Loucy (cell line): ENCODE data around the gene NOTCH1.

Source experiments
- H2AFZ ChIP-seq: fragments of 200-600 bp; sonication (generic); 2 replicates; pipeline ENCODE4 v1.6.0; 2016; ENCODE audit warnings: antibody characterized with exemption, mild to moderate bottlenecking, low read length, moderate library complexity
- H3F3A ChIP-seq: fragments of 200-600 bp; 2 replicates; pipeline ENCODE4 v1.6.0; 2016; ENCODE audit warnings: antibody characterized with exemption, low read depth, mild to moderate bottlenecking
- H3K27me3 ChIP-seq: fragments of 200-600 bp; sonication (generic); 2 replicates; pipeline ENCODE4 v1.6.1; 2014; ENCODE audit warnings: low read length, mild to moderate bottlenecking; ENCODE audit not compliant: insufficient read depth, poor library complexity, severe bottlenecking
- H3K36me3 ChIP-seq: fragments of 200-600 bp; sonication (generic); 2 replicates; pipeline ENCODE4 v1.6.1; 2016; ENCODE audit warnings: low read length; ENCODE audit not compliant: insufficient read depth
- H3K4me1 ChIP-seq: fragments of 200-600 bp; sonication (generic); 2 replicates; pipeline ENCODE4 v1.5.1; 2014; ENCODE audit warnings: low read length, mild to moderate bottlenecking; ENCODE audit not compliant: insufficient read depth, poor library complexity, severe bottlenecking
- H3K4me2 ChIP-seq: fragments of 200-600 bp; sonication (generic); 2 replicates; pipeline ENCODE4 v1.6.0; 2014; ENCODE audit warnings: antibody characterized with exemption, low read length, low read depth, mild to moderate bottlenecking; ENCODE audit not compliant: poor library complexity, severe bottlenecking
- H3K4me3 ChIP-seq: fragments of 200-600 bp; sonication (generic); 2 replicates; pipeline ENCODE4 v1.5.1; 2014; ENCODE audit warnings: low read length, mild to moderate bottlenecking, mixed read lengths; ENCODE audit not compliant: poor library complexity, severe bottlenecking
- H3K79me2 ChIP-seq: fragments of 200-600 bp; sonication (generic); 2 replicates; pipeline ENCODE4 v1.6.1; 2014; ENCODE audit warnings: low read length; ENCODE audit not compliant: insufficient read depth
- H3K9ac ChIP-seq: fragments of 200-600 bp; sonication (generic); 2 replicates; pipeline ENCODE4 v1.6.0; 2014; ENCODE audit warnings: mild to moderate bottlenecking, low read depth, low read length, moderate library complexity; ENCODE audit not compliant: poor library complexity, severe bottlenecking
- H3K9me2 ChIP-seq: fragments of 200-600 bp; sonication (generic); replicated peaks from 2 replicates; pipeline ENCODE4 v1.6.1; 2016; ENCODE audit warnings: low read depth, low read length, mixed read lengths
- H3K9me3 ChIP-seq: fragments of 200-600 bp; sonication (generic); 2 replicates; pipeline ENCODE4 v1.6.1; 2014; ENCODE audit warnings: mild to moderate bottlenecking, antibody characterized with exemption, low read length, low read depth; ENCODE audit not compliant: insufficient read depth
- H4K20me1 ChIP-seq: fragments of 200-600 bp; sonication (generic); 2 replicates; pipeline ENCODE4 v1.6.0; 2014; ENCODE audit warnings: antibody characterized with exemption, low read length, mild to moderate bottlenecking; ENCODE audit not compliant: insufficient read depth, poor library complexity, severe bottlenecking
- EZH2phosphoT487 ChIP-seq: fragments of 200-600 bp; IDR thresholded peaks from 2 replicates; pipeline ENCODE4 v1.6.1; 2018; ENCODE audit warnings: antibody characterized with exemption, mild to moderate bottlenecking, moderate library complexity, borderline replicate concordance
- TF ChIP-seq, protein P1 (sequence below): fragments of 200-600 bp; sonication (generic); conservative IDR thresholded peaks from 2 replicates; pipeline ENCODE4 v1.5.1; 2014; ENCODE audit warnings: mild to moderate bottlenecking, antibody characterized with exemption, low read length

Gene NOTCH1

DNA sequence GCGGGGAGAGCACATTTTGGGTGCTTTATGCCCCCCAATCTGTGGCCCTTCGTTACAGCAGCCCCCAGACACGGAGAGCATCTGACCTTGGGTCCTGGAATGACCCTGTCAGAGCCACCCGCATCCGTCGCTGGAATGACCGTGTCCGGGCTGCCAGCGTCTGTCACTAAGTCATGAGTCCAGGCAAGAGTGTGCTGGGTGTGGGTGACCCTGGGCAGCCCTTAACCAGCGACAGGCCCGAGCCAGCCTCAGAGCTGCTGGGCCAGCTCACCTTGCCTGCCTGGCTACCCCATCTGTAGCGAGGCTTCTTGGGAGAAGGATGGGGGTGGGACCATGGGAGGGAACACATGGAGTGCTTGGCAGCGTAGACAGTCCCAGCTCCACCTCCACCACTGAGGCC lies 46.8 kb upstream of the NOTCH1 start:
- no peaks in the 10 kb centered on the region for H3F3A ChIP-seq
- H4K20me1 ChIP-seq, result no peaks in the 10 kb centered on the region
- peaks cover 9% of the 10 kb centered on the region for H3K4me1 ChIP-seq
- H3K36me3 ChIP-seq, result no peaks in the 10 kb centered on the region
- H3K27me3 ChIP-seq, result no peaks in the 10 kb centered on the region
- H3K9ac ChIP-seq, result no peak overlapping the region
- H3K9me2 ChIP-seq, result no peaks in the 10 kb centered on the region
- no peak overlapping the region for H3K4me2 ChIP-seq
- H2AFZ ChIP-seq, result no peak overlapping the region
- no peaks in the 10 kb centered on the region for H3K9me3 ChIP-seq
- TF ChIP-seq, protein P1, sequence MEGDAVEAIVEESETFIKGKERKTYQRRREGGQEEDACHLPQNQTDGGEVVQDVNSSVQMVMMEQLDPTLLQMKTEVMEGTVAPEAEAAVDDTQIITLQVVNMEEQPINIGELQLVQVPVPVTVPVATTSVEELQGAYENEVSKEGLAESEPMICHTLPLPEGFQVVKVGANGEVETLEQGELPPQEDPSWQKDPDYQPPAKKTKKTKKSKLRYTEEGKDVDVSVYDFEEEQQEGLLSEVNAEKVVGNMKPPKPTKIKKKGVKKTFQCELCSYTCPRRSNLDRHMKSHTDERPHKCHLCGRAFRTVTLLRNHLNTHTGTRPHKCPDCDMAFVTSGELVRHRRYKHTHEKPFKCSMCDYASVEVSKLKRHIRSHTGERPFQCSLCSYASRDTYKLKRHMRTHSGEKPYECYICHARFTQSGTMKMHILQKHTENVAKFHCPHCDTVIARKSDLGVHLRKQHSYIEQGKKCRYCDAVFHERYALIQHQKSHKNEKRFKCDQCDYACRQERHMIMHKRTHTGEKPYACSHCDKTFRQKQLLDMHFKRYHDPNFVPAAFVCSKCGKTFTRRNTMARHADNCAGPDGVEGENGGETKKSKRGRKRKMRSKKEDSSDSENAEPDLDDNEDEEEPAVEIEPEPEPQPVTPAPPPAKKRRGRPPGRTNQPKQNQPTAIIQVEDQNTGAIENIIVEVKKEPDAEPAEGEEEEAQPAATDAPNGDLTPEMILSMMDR, result no peak
- H3K4me3 ChIP-seq, result no peak overlapping the region
- H3K79me2 ChIP-seq, result no peaks in the 10 kb centered on the region

DNA sequence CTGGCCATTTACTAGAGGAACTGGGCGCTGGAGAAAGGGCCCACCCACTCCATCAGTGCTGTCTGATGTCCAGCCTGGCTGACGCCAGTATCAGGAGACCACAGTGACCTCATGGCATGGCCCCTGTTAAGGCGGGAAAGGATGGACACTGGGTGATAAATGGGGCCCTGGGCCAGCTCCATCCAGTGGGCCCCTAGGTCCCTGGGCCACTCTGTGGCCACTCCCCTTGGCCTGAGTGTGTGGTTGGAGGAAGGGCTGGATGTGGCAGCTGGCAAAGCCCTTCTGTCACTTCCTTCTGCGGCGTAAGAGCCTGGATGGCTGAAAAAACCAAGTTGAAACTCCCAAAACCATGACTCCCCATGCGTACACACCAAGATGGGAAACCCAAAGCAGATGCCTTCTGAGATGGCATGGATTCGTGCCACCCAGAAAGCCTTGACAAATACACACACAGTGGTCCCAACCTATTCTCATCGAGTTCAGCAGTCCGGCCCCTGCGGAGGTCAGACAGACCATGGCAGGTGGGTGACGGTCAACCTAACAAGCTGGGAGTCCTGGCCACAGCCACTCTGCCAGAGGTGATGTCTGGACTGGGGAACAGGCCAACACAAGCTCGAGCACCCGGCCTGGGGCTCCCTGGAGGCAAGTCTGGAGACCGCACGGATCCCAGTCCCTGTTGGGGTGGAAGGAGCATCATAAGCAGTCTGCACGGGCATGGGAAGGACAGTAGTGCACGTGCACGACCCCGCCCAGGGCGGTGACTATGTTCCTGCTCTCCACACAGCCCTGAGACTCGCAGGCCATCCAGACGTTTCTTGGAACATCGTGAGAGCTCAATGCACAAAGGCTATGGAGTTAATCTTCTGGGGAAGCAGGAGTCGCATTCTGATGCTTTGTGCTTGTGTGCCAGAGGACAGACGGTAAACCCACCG lies 45.2 kb upstream of the NOTCH1 start:
- no peak overlapping the region for H3K4me2 ChIP-seq
- no peaks in the 10 kb centered on the region for H3K27me3 ChIP-seq
- TF ChIP-seq, protein P1, result no peak
- TF ChIP-seq EZH2phosphoT487, result no peak
- H3K9me2 ChIP-seq, result no peaks in the 10 kb centered on the region
- H3K9ac ChIP-seq, result no peak overlapping the region
- H3F3A ChIP-seq, result no peaks in the 10 kb centered on the region
- no peaks in the 10 kb centered on the region for H3K79me2 ChIP-seq
- H3K36me3 ChIP-seq, result no peaks in the 10 kb centered on the region
- H3K4me3 ChIP-seq, result no peak overlapping the region
- H3K4me1 ChIP-seq, result peaks cover 9% of the 10 kb centered on the region
- H2AFZ ChIP-seq, result no peak overlapping the region
- H3K9me3 ChIP-seq, result no peaks in the 10 kb centered on the region
- no peaks in the 10 kb centered on the region for H4K20me1 ChIP-seq

DNA sequence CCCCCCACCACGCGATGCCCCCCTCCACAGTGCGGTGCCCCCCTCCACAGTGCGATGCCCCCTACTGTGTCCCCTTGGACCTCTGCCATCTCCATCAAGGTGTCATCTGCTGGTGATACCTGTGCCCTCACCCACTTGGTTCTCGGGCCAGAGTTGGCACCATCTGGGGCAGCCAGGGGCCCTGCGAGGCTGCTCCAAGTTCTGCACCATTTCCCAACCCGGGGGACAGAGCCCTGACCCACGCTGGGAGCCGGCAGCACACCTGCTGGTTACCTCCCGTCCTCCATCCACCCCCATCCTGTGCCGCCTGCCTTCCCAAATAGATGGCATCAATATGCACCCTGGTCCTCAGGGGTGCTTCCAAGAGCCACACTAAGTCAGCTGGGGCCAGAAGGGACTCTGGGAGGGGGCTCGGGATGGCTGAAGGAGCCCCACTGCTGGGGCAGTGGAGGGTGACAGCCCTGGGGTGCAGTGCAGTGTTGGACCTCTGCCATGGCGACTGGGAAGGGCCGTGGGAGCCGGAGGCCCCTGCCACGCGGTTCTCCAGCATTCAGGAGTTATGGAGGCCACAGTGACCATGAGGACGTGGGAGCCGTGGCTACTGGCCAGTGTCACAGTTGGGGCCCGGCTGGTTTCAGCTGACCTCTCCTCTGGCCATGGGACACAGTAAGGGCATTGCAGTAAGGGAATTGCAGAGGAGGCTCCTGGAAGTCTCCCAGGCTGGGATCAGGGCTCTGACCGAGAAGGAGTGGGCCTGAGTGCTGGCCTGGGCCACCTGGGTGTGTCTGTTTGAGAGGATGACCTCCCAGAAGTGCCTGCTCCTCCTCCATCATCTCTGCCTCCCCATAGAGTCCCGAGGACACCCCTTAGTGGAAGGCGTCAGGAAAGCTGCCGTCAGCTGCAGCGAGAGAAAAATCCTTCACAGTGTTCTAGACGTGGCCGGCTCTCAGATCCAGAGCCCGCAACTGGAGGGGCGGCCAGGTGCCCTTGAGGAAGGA lies 44.2 kb upstream of the NOTCH1 start:
- no peak overlapping the region for H3K4me2 ChIP-seq
- no peaks in the 10 kb centered on the region for H3K36me3 ChIP-seq
- TF ChIP-seq, protein P1, result no peak
- no peak for TF ChIP-seq EZH2phosphoT487
- H3K4me3 ChIP-seq, result no peak overlapping the region
- H3K9me3 ChIP-seq, result no peaks in the 10 kb centered on the region
- no peaks in the 10 kb centered on the region for H3K79me2 ChIP-seq
- H3K4me1 ChIP-seq, result peaks cover 9% of the 10 kb centered on the region
- no peaks in the 10 kb centered on the region for H3K27me3 ChIP-seq
- H3K9ac ChIP-seq, result no peak overlapping the region
- no peak overlapping the region for H2AFZ ChIP-seq
- no peaks in the 10 kb centered on the region for H4K20me1 ChIP-seq
- no peaks in the 10 kb centered on the region for H3K9me2 ChIP-seq
- no peaks in the 10 kb centered on the region for H3F3A ChIP-seq
